ENCODE results near the gene DSE.

DNA sequence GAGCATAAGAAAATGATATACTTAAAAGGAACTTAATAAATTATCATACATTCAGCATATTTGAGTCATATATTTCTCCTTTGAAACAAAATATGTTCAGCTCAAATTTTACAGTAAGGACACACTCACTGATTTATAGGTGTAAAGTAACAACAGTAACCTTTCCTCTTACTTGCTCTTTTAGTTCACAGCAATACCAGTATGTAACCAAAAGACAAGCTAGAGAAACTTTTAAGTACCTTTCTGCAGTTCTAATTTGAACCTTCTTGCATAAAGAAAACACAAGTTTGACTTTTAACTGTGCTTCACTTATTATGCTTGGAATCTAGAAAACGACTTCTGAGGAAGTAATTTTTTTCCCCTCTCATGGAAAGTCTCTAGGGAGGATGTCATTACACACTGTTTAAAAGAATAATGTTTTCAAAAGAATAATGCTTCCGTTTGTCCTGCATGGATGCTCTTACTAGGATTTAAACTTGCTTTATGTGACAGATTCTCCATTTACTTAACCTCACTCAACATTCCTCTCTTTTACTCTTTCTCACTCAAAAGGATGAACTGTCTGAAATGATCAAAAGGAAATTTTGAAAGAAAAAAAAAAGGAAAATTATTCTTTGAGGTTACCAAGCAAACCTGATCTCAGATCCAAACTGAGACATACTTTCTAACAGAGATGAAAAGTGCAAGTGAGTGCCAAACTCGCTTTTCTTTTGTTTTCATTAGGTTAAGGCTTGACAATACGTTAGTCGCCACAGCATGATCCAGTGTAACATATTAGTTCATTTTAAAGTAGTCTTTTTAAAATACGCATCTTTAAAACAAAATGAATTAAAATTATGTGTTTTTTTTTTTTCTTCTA, 68.1 kb downstream of the DSE start:
- TF ChIP-seq CEBPB (IDR thresholded peaks at IDR 0.05) (no peak), MAFK (IDR thresholded peaks at IDR 0.05; ENCODE audit: partially characterized antibody) (no peak), EP300 (IDR thresholded peaks at IDR 0.05) (no peak), POLR2A (IDR thresholded peaks at IDR 0.05; ENCODE audit: low read length) (no peak), RAD21 (conservative IDR thresholded peaks at IDR 0.05 in 1 of 2, IDR thresholded peaks at IDR 0.05 in 1 of 2) (no peak)
- TF ChIP-seq, protein P1, sequence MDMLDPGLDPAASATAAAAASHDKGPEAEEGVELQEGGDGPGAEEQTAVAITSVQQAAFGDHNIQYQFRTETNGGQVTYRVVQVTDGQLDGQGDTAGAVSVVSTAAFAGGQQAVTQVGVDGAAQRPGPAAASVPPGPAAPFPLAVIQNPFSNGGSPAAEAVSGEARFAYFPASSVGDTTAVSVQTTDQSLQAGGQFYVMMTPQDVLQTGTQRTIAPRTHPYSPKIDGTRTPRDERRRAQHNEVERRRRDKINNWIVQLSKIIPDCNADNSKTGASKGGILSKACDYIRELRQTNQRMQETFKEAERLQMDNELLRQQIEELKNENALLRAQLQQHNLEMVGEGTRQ (IDR thresholded peaks at IDR 0.05), result no peak
